Measurements from ENCODE around the gene RGS16. TPM values are rescaled to one million over a fixed set of nuclear protein-coding genes. Genes with fewer than 3 reads are reported as not detected.

RGS16 gene
- total and polyA plus RNA-seq, 2 experiments from 2014 or later = 0.11 to 0.41 TPM

DNA sequence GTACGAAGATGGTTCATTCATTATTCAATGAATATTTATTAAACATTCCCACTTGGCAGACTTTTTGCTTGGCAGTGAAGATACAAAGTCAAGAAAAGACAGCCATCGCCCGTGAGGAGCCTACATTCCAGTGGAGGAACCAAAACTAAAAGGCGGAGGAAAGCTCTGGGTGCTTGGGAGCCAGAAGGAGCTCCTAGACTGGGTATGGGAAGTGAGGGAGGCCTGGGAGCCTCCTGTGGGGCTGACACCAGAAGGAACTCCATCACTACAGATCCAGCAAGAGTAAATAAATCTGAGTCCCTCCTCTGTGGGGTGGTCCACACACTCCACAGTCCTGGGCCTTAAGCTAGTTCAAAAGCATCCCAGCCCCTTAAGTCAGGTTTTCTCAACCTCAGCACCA is 30.0 kb downstream of the RGS16 start:
- no peak for TF ChIP-seq EZH2 (IDR thresholded peaks at IDR 0.05; ENCODE audit: insufficient read depth, poor library complexity, severe bottlenecking)
- no peak for TF ChIP-seq EZH2phosphoT487 (IDR thresholded peaks at IDR 0.05; ENCODE audit: insufficient read depth, low read depth)
- Histone ChIP-seq H3K4me3 (no peak overlapping the region), H3K79me2 (ENCODE audit: insufficient read depth) (no peaks in the 10 kb centered on the region), H3K27ac (no peak overlapping the region), H3K36me3 (ENCODE audit: low read depth) (0 out of 2 replicates have a peak, but pooled peaks cover 4% of the 10 kb centered on the region), H2AFZ (no peak overlapping the region), H3K9me3 (ENCODE audit: low read depth) (no peaks in the 10 kb centered on the region), H3K9ac (no peak overlapping the region), H3K9me2 (ENCODE audit: insufficient read depth) (no peaks in the 10 kb centered on the region; the same call in 1 of the 2 replicates), H3F3A (ENCODE audit: insufficient read depth) (peaks cover 7% of the 10 kb centered on the region), H4K20me1 (ENCODE audit: insufficient read depth) (no peaks in the 10 kb centered on the region), H3K4me1 (ENCODE audit: insufficient read depth) (peaks cover 11% of the 10 kb centered on the region), H3K4me2 (ENCODE audit: unreplicated experiment) (no peak overlapping the region), H3K27me3 (replicated peaks; ENCODE audit: insufficient read depth) (no peaks in the 10 kb centered on the region)
- WGBS, 2 experiments (ENCODE audit: low coverage in 1 of 2, low lambda C conversion rate in 2 of 2, missing lambda C conversion rate in 2 of 2) = 93% methylated on average over 4 of the region's 4 CpGs
- no peak for DNase-seq
- in situ Hi-C loops (cut with MboI) = no loop called here

DNA sequence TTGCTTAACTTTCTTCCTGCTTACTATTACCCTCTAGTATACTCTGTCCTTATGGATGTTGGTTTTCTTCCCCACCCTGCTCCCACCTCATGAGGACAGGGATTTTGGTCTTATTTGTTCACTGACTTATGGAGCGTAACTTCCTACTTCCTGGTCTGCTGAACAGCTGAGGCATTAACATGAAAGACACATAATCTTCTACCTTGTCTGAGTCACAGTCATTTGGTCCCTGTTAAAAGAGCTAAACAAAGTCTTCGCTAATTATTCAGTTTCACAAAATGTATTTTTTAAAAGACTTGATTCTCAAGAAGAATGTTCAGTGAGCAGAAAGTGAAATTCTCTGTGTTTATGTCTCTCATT is 33.6 kb downstream of the RGS16 start:
- Histone ChIP-seq H3K4me3 (no peak overlapping the region), H3K27me3 (replicated peaks; ENCODE audit: insufficient read depth) (no peaks in the 10 kb centered on the region), H3K9me3 (ENCODE audit: low read depth) (no peaks in the 10 kb centered on the region), H3K79me2 (ENCODE audit: insufficient read depth) (no peaks in the 10 kb centered on the region), H3K4me2 (ENCODE audit: unreplicated experiment) (no peak overlapping the region), H3K9me2 (ENCODE audit: insufficient read depth) (no peaks in the 10 kb centered on the region; the same call in 1 of the 2 replicates), H4K20me1 (ENCODE audit: insufficient read depth) (no peaks in the 10 kb centered on the region), H3F3A (ENCODE audit: insufficient read depth) (peaks cover under 1% of the 10 kb centered on the region; the same call in 1 of the 2 replicates), H3K27ac (no peak overlapping the region), H3K9ac (no peak overlapping the region), H2AFZ (no peak overlapping the region), H3K4me1 (ENCODE audit: insufficient read depth) (peaks cover 5% of the 10 kb centered on the region; the same call in 1 of the 2 replicates), H3K36me3 (ENCODE audit: low read depth) (0 out of 2 replicates have a peak, but pooled peaks cover 4% of the 10 kb centered on the region)
- in situ Hi-C loops (cut with MboI) = no loop called here
- WGBS, 2 experiments (ENCODE audit: low coverage in 1 of 2, low lambda C conversion rate in 2 of 2, missing lambda C conversion rate in 2 of 2) = 87 to 95% methylated on average over 2 of the region's 2 CpGs
- TF ChIP-seq EZH2 (IDR thresholded peaks at IDR 0.05; ENCODE audit: insufficient read depth, poor library complexity, severe bottlenecking) (no peak), EZH2phosphoT487 (IDR thresholded peaks at IDR 0.05; ENCODE audit: insufficient read depth, low read depth) (no peak)
- no peak for DNase-seq

DNA sequence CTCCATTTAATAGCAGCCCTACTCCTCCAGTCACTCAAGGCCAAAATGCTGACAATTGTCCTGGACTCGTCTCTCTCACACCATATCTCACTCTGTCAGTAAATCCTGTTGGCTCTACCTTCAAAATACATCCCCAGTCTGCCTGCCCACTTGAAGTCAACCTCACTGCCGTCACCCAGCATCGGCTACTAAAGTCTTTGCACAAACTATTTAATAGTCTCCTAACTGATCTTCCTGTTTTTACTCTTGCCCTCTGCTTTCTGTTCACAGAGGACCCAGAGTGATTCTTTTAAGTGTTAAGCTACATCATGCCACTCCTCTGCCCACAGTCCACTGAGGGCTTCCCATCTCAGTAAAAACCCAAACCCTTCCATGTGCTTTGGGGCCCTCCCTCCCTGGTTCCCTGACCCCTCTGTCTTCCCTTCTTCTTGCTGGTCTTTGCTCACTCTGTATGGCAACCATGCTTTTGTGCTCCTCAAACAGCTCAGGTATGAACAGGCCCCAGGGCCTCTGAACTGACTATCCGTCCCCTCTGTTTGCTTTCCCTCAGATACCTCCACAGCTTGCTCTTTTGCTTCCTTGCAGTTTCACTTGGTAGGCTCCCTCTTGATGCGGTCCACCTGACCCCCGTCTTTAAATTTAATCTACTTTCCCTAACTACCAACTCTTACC is 34.1 kb downstream of the RGS16 start:
- no peak for DNase-seq
- TF ChIP-seq EZH2phosphoT487 (IDR thresholded peaks at IDR 0.05; ENCODE audit: insufficient read depth, low read depth) (no peak), EZH2 (IDR thresholded peaks at IDR 0.05; ENCODE audit: insufficient read depth, poor library complexity, severe bottlenecking) (no peak)
- no peaks in the 10 kb centered on the region for H3F3A ChIP-seq (ENCODE audit: insufficient read depth)
- H3K27ac ChIP-seq = no peak overlapping the region
- no peaks in the 10 kb centered on the region for H3K79me2 ChIP-seq (ENCODE audit: insufficient read depth)
- H3K9ac ChIP-seq = no peak overlapping the region
- no peaks in the 10 kb centered on the region for H3K9me3 ChIP-seq (ENCODE audit: low read depth)
- in situ Hi-C loops (cut with MboI) = no loop called here
- no peak overlapping the region for H2AFZ ChIP-seq
- no peak overlapping the region for H3K4me3 ChIP-seq
- no peaks in the 10 kb centered on the region for H3K27me3 ChIP-seq (replicated peaks; ENCODE audit: insufficient read depth)
- H3K36me3 ChIP-seq (ENCODE audit: low read depth) = 0 out of 2 replicates have a peak, but pooled peaks cover 4% of the 10 kb centered on the region
- no peaks in the 10 kb centered on the region for H4K20me1 ChIP-seq (ENCODE audit: insufficient read depth)
- no peak overlapping the region for H3K4me2 ChIP-seq (ENCODE audit: unreplicated experiment)
- H3K4me1 ChIP-seq (ENCODE audit: insufficient read depth) = 0 out of 2 replicates have a peak, but pooled peaks cover 2% of the 10 kb centered on the region
- WGBS, 2 experiments (ENCODE audit: low coverage in 1 of 2, low lambda C conversion rate in 2 of 2, missing lambda C conversion rate in 2 of 2) = 93 to 97% methylated on average over 6 of the region's 6 CpGs
- H3K9me2 ChIP-seq (ENCODE audit: insufficient read depth) = no peaks in the 10 kb centered on the region; the same call in 1 of the 2 replicates

DNA sequence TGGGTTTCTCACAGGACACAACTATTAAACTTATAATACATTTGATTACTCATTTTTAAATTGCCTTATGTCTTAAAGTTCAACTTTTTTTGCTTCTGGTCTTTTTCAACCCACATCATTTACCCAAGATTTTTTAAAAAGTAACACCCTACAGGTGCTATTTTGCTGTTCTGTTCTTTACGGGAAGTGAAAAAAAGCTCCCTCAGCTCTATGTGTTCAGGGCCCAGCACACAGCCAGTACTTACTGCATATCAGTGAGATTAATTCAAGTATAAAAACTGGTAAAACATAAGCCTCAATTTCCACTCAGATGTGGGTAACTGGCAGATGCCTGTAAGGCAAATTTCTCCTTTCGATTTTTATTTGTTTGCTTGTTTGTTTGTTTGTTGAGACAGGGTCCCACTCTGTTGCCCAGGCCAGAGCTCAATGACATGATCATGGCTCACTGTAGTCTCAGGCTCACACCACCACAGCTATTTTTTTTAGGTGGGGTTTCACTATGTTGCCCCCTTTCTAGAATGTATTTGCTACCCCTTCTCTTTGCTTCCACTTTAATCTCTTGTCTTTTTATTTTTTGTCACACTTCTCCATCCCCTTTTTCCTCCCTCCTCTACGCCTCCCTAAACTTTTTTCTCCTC is 35.4 kb downstream of the RGS16 start:
- H3K9me3 ChIP-seq (ENCODE audit: low read depth) = no peaks in the 10 kb centered on the region

More for the DNA sequence above, 35.4 kb downstream of the RGS16 start:
- no peak overlapping the region for H3K27ac ChIP-seq
- no peaks in the 10 kb centered on the region for H3K4me1 ChIP-seq (ENCODE audit: insufficient read depth)
- H3K36me3 ChIP-seq (ENCODE audit: low read depth) = no peaks in the 10 kb centered on the region
- in situ Hi-C loops (cut with MboI) = no loop called here
- H3K9ac ChIP-seq = no peak overlapping the region
- H3K4me2 ChIP-seq (ENCODE audit: unreplicated experiment) = no peak overlapping the region
- H3K27me3 ChIP-seq (replicated peaks; ENCODE audit: insufficient read depth) = no peaks in the 10 kb centered on the region
- no peak for DNase-seq
- no peaks in the 10 kb centered on the region for H3K79me2 ChIP-seq (ENCODE audit: insufficient read depth)
- H3K4me3 ChIP-seq = no peak overlapping the region
- no peaks in the 10 kb centered on the region for H3F3A ChIP-seq (ENCODE audit: insufficient read depth)
- no peak overlapping the region for H2AFZ ChIP-seq
- TF ChIP-seq EZH2phosphoT487 (IDR thresholded peaks at IDR 0.05; ENCODE audit: insufficient read depth, low read depth) (no peak), EZH2 (IDR thresholded peaks at IDR 0.05; ENCODE audit: insufficient read depth, poor library complexity, severe bottlenecking) (no peak)
- H3K9me2 ChIP-seq (ENCODE audit: insufficient read depth) = no peaks in the 10 kb centered on the region; the same call in 1 of the 2 replicates
- no peaks in the 10 kb centered on the region for H4K20me1 ChIP-seq (ENCODE audit: insufficient read depth)
- 77 to 87% methylated on average over 3 of the region's 3 CpGs for WGBS, 2 experiments (ENCODE audit: low coverage in 1 of 2, low lambda C conversion rate in 2 of 2, missing lambda C conversion rate in 2 of 2)
